ENCODE measurements around the gene SNAI3.
"Not testable (repeated sequence)": the region's sequence is repeated elsewhere in the genome, so short reads cannot be mapped to it uniquely, and the experiment has no call there.

The SNAI3 gene

GRCh38 chr16:88673716-88674379 lies 12.5 kb downstream of the SNAI3 start:
- Histone ChIP-seq H3K79me2 (ENCODE audit: insufficient read depth, low read depth) (no peaks in the 10 kb centered on the region), H3K36me3 (ENCODE audit: insufficient read depth) (no peaks in the 10 kb centered on the region), H3K4me2 (no peak overlapping the region), H4K20me1 (ENCODE audit: insufficient read depth) (no peaks in the 10 kb centered on the region), H3K4me3 (IDR thresholded peaks at IDR 0.05; ENCODE audit: insufficient read depth, low read depth, low read length) (no peak overlapping the region), H2AFZ (ENCODE audit: low read depth) (no peak overlapping the region), H3K27me3 (ENCODE audit: insufficient read depth, low read depth) (no peaks in the 10 kb centered on the region), H3K27ac (no peak overlapping the region), H3K9ac (no peak overlapping the region), H3K4me1 (ENCODE audit: low read depth, poor library complexity, severe bottlenecking) (no peaks in the 10 kb centered on the region)
- no peak for TF ChIP-seq CTCF (conservative IDR thresholded peaks at IDR 0.05; ENCODE audit: low read depth, low read length)

DNA sequence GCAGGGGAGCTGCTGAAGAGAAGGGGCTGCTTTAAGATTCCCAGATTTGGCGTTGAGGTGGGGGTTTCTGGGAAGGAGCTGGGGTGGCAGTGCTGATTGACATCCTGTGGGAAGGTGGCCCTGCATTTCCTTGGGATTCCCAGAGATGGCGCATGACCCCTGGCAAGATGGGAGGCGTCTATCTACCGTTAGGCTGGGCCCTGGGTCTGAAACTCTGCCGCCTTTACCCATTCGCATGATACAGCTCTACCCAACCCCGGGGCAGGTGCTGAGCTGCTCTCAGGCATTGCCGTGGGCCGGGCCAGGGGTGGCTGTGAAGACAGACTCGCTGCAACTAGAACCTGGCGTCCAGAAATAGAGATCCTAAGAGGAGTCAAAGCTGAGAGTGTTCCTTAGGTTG lies 13.5 kb downstream of the SNAI3 start:
- Histone ChIP-seq H4K20me1 (ENCODE audit: insufficient read depth) (no peaks in the 10 kb centered on the region), H3K79me2 (ENCODE audit: insufficient read depth, low read depth) (no peaks in the 10 kb centered on the region), H3K4me1 (ENCODE audit: low read depth, poor library complexity, severe bottlenecking) (no peaks in the 10 kb centered on the region), H3K4me3 (IDR thresholded peaks at IDR 0.05; ENCODE audit: insufficient read depth, low read depth, low read length) (no peak overlapping the region), H2AFZ (ENCODE audit: low read depth) (no peak overlapping the region), H3K9ac (no peak overlapping the region), H3K4me2 (no peak overlapping the region), H3K27ac (no peak overlapping the region), H3K36me3 (ENCODE audit: insufficient read depth) (no peaks in the 10 kb centered on the region), H3K27me3 (ENCODE audit: insufficient read depth, low read depth) (no peaks in the 10 kb centered on the region)
- no peak for TF ChIP-seq CTCF (conservative IDR thresholded peaks at IDR 0.05; ENCODE audit: low read depth, low read length)

DNA sequence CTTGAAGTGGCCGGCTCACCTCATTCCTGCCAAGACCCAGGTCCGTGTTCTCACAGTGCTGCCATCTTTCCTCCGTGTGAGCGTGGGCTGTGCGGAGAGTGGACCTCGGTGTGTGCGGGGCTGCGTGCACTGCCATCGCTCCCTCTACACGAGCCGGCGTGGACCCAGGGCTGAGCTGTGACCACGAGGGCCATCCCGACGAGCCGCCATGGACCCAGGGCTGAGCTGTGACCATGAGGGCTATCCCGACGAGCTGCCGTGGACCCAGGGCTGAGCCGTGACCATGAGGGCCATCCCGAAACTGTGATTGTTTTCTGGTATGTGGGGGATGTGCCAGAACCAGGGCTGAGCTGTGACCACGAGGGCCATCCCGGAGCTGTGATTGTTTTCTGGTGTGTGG lies 14.5 kb downstream of the SNAI3 start:
- Histone ChIP-seq H3K36me3 (ENCODE audit: insufficient read depth) (no peaks in the 10 kb centered on the region), H3K4me2 (no peak overlapping the region), H3K9ac (no peak overlapping the region), H3K4me3 (IDR thresholded peaks at IDR 0.05; ENCODE audit: insufficient read depth, low read depth, low read length) (no peak overlapping the region), H3K79me2 (ENCODE audit: insufficient read depth, low read depth) (no peaks in the 10 kb centered on the region), H3K4me1 (ENCODE audit: low read depth, poor library complexity, severe bottlenecking) (no peaks in the 10 kb centered on the region), H3K27ac (no peak overlapping the region), H4K20me1 (ENCODE audit: insufficient read depth) (no peaks in the 10 kb centered on the region), H2AFZ (ENCODE audit: low read depth) (no peak overlapping the region), H3K27me3 (ENCODE audit: insufficient read depth, low read depth) (no peaks in the 10 kb centered on the region)
- TF ChIP-seq CTCF (conservative IDR thresholded peaks at IDR 0.05; ENCODE audit: low read depth, low read length), result no peak

GRCh38 chr16:88669980-88670379 lies 16.3 kb downstream of the SNAI3 start:
- Histone ChIP-seq H3K4me2 (no peak overlapping the region), H3K27me3 (ENCODE audit: insufficient read depth, low read depth) (no peaks in the 10 kb centered on the region), H3K4me3 (IDR thresholded peaks at IDR 0.05; ENCODE audit: insufficient read depth, low read depth, low read length) (no peak overlapping the region), H3K4me1 (ENCODE audit: low read depth, poor library complexity, severe bottlenecking) (no peaks in the 10 kb centered on the region), H3K36me3 (ENCODE audit: insufficient read depth) (no peaks in the 10 kb centered on the region), H3K27ac (no peak overlapping the region), H4K20me1 (ENCODE audit: insufficient read depth) (no peaks in the 10 kb centered on the region), H2AFZ (ENCODE audit: low read depth) (no peak overlapping the region), H3K9ac (no peak overlapping the region), H3K79me2 (ENCODE audit: insufficient read depth, low read depth) (no peaks in the 10 kb centered on the region)
- TF ChIP-seq CTCF (conservative IDR thresholded peaks at IDR 0.05; ENCODE audit: low read depth, low read length), result no peak

GRCh38 chr16:88669493-88669892 lies 16.8 kb downstream of the SNAI3 start:
- not testable (repeated sequence) for H3K27ac ChIP-seq

More at GRCh38 chr16:88669493-88669892, 16.8 kb downstream of the SNAI3 start:
- not testable (repeated sequence) for H3K4me2 ChIP-seq; H3K27me3 ChIP-seq (ENCODE audit: insufficient read depth, low read depth); H3K79me2 ChIP-seq (ENCODE audit: insufficient read depth, low read depth); H3K36me3 ChIP-seq (ENCODE audit: insufficient read depth); H3K9ac ChIP-seq; H3K4me3 ChIP-seq (IDR thresholded peaks at IDR 0.05; ENCODE audit: insufficient read depth, low read depth, low read length); H2AFZ ChIP-seq (ENCODE audit: low read depth); H4K20me1 ChIP-seq (ENCODE audit: insufficient read depth); H3K4me1 ChIP-seq (ENCODE audit: low read depth, poor library complexity, severe bottlenecking)

All from KMS-11 (cell line).